Ammon's horn (tissue), 1 donor: ENCODE measurements around the gene EBI3.
"Not testable (repeated sequence)": the region's sequence is repeated elsewhere in the genome, so short reads cannot be mapped to it uniquely, and the experiment has no call there.

Experiments used
- DNase-seq: peaks from one replicate; pipeline ENCODE4 v3.0.0-alpha.2; 2016; ENCODE audit warnings: low spot score

EBI3 gene

GRCh38 chr19:4234862-4235201 lies 5.5 kb downstream of the EBI3 start:
- DNase-seq: no peak

GRCh38 chr19:4237510-4237909 lies 8.2 kb downstream of the EBI3 start:
- DNase-seq: not testable (repeated sequence)

GRCh38 chr19:4238831-4239230 lies 9.5 kb downstream of the EBI3 start:
- no peak for DNase-seq

- peak; percentile 53 for DNase-seq
These were observed 12.6 kb downstream of the EBI3 start for GRCh38 chr19:4241824-4242430.

- DNase-seq: not testable (repeated sequence)
These were observed 16.6 kb downstream of the EBI3 start for GRCh38 chr19:4245938-4246337.

GRCh38 chr19:4246767-4247593 lies 17.7 kb downstream of the EBI3 start, which contains the start of gene YJU2:
Gene YJU2, plus strand, starts transcription at chr19:4247080. Its CDS starts 67 bp downstream, at chr19:4247147.
- DNase-seq: peak; percentile 98

GRCh38 chr19:4256563-4256962 lies 27.2 kb downstream of the EBI3 start:
- no peak for DNase-seq

GRCh38 chr19:4257025-4257424 lies 27.7 kb downstream of the EBI3 start:
- DNase-seq: no peak

- no peak for DNase-seq
These were observed 28.9 kb downstream of the EBI3 start for GRCh38 chr19:4258181-4258580.

- no peak for DNase-seq
These were observed 31.4 kb downstream of the EBI3 start for GRCh38 chr19:4260613-4261191.

- DNase-seq: no peak
These were observed 35.5 kb downstream of the EBI3 start for GRCh38 chr19:4264812-4265211.

- no peak for DNase-seq
These were observed 37.1 kb downstream of the EBI3 start for GRCh38 chr19:4266253-4267000.

GRCh38 chr19:4267101-4267900 lies 38.0 kb downstream of the EBI3 start:
- no peak for DNase-seq

- DNase-seq: no peak
These were observed 38.8 kb downstream of the EBI3 start for GRCh38 chr19:4267901-4268815.

- DNase-seq: no peak
These were observed 39.6 kb downstream of the EBI3 start for GRCh38 chr19:4268816-4269430.

GRCh38 chr19:4272894-4273293 lies 43.6 kb downstream of the EBI3 start:
- no peak for DNase-seq

- not testable (repeated sequence) for DNase-seq
These were observed 45.0 kb downstream of the EBI3 start for GRCh38 chr19:4274321-4274686.

GRCh38 chr19:4277191-4277696 lies 47.9 kb downstream of the EBI3 start:
- no peak for DNase-seq

GRCh38 chr19:4278010-4278409 lies 48.7 kb downstream of the EBI3 start:
- no peak for DNase-seq
